Smooth muscle cell (in vitro differentiated cells): ENCODE results near the gene DOCK1. TPM values are rescaled to one million over a fixed set of nuclear protein-coding genes. Genes with fewer than 3 reads are reported as not detected.

ENCODE experiments used
- DNase-seq: peaks from one replicate; lab custom pipeline; 2025; ENCODE audit not compliant: unreplicated experiment; lab: John Stamatoyannopoulos, UW
- H2AFZ ChIP-seq: fragments of 200-600 bp; sonication (generic); 2 replicates; pipeline ENCODE4 v1.6.0; 2016; ENCODE audit warnings: antibody characterized with exemption, low read depth, mild to moderate bottlenecking
- H3F3A ChIP-seq: fragments of 200-600 bp; sonication (generic); 2 replicates; pipeline ENCODE4 v1.6.0; 2017; ENCODE audit warnings: antibody characterized with exemption, low read depth
- H3K27ac ChIP-seq: fragments of 200-600 bp; sonication (generic); 2 replicates; pipeline ENCODE4 v1.5.1; 2016; ENCODE audit warnings: low read depth, mild to moderate bottlenecking
- H3K27me3 ChIP-seq: fragments of 200-600 bp; sonication (generic); 2 replicates; pipeline ENCODE4 v1.6.1; 2016; ENCODE audit warnings: low read depth, mild to moderate bottlenecking
- H3K36me3 ChIP-seq: fragments of 200-600 bp; sonication (generic); 2 replicates; pipeline ENCODE4 v1.5.1; 2016; ENCODE audit warnings: low read depth
- H3K4me1 ChIP-seq: fragments of 200-600 bp; sonication (generic); 2 replicates; pipeline ENCODE4 v1.5.1; 2016; ENCODE audit warnings: low read depth
- H3K4me2 ChIP-seq: fragments of 200-600 bp; sonication (generic); 2 replicates; pipeline ENCODE4 v1.6.0; 2016; ENCODE audit warnings: mild to moderate bottlenecking
- H3K4me3 ChIP-seq: fragments of 200-600 bp; sonication (generic); 2 replicates; pipeline ENCODE4 v1.5.1; 2016; ENCODE audit warnings: mild to moderate bottlenecking
- H3K79me2 ChIP-seq: fragments of 200-600 bp; sonication (generic); 2 replicates; pipeline ENCODE4 v1.6.0; 2016; ENCODE audit warnings: low read depth, mild to moderate bottlenecking
- H3K9ac ChIP-seq: fragments of 200-600 bp; sonication (generic); 2 replicates; pipeline ENCODE4 v1.6.0; 2016; ENCODE audit warnings: low read depth
- H3K9me3 ChIP-seq: fragments of 200-600 bp; sonication (generic); replicated peaks from 2 replicates; pipeline ENCODE4 v1.5.1; 2016; ENCODE audit warnings: low read depth
- H4K20me1 ChIP-seq: fragments of 200-600 bp; sonication (generic); 2 replicates; pipeline ENCODE4 v1.6.0; 2016; ENCODE audit warnings: low read depth
- CTCF ChIP-seq: fragments of 200-600 bp; sonication (generic); IDR thresholded peaks from 2 replicates; pipeline ENCODE4 v1.5.1; 2017; ENCODE audit warnings: borderline replicate concordance, mild to moderate bottlenecking, antibody characterized with exemption; ENCODE audit not compliant: insufficient read depth, poor library complexity, severe bottlenecking
- WGBS: methylation state at CpG from one replicate; pipeline ENCODE4 v1.1.7; 2016; ENCODE audit warnings: low lambda C conversion rate; 5-methylcytosine and 5-hydroxymethylcytosine counted together
- polyA plus RNA-seq: library from polyadenylated mRNA; unstranded; fragments of >200 nt; fragmentation: Nextera tagmentation; extraction: Ambion mirVana; gene quantifications from 2 replicates; pipeline ENCODE4 v1.2.1, GENCODE V29; 2016
- total RNA-seq: library from RNA; depleted of rRNA; stranded (reverse); fragments of >200 nt; gene quantifications from 2 replicates; pipeline ENCODE4 v1.2.3, GENCODE V29; 2014

Gene DOCK1
- total and polyA plus RNA-seq, 2 experiments from 2014 or later, result 18.4 to 37.1 TPM

GRCh38 chr10:127358337-127358736 lies 453.1 kb downstream of the DOCK1 start:
- 97% methylated on average over 9 of the region's 9 CpGs for WGBS
- Histone ChIP-seq H3K36me3 (peaks cover 7% of the 10 kb centered on the region), H4K20me1 (no peaks in the 10 kb centered on the region), H3K27ac (no peak overlapping the region), H3K9ac (no peak overlapping the region), H3K4me3 (no peak overlapping the region), H2AFZ (no peak overlapping the region), H3K4me1 (no peaks in the 10 kb centered on the region), H3K4me2 (no peak overlapping the region), H3K27me3 (no peaks in the 10 kb centered on the region), H3K9me3 (no peaks in the 10 kb centered on the region), H3F3A (no peaks in the 10 kb centered on the region), H3K79me2 (no peaks in the 10 kb centered on the region)
- TF ChIP-seq CTCF, result no peak
- no peak for DNase-seq

GRCh38 chr10:127364034-127364433 lies 458.8 kb downstream of the DOCK1 start:
- H3K27ac ChIP-seq, result no peak overlapping the region
- peaks cover 7% of the 10 kb centered on the region for H3K36me3 ChIP-seq
- no peak overlapping the region for H3K9ac ChIP-seq
- no peak overlapping the region for H3K4me2 ChIP-seq
- H3K27me3 ChIP-seq, result no peaks in the 10 kb centered on the region
- no peaks in the 10 kb centered on the region for H4K20me1 ChIP-seq
- H3K9me3 ChIP-seq, result no peaks in the 10 kb centered on the region
- TF ChIP-seq CTCF, result no peak
- no peak overlapping the region for H3K4me3 ChIP-seq
- H3K79me2 ChIP-seq, result no peaks in the 10 kb centered on the region
- DNase-seq, result no peak
- H3F3A ChIP-seq, result no peaks in the 10 kb centered on the region
- H3K4me1 ChIP-seq, result no peaks in the 10 kb centered on the region
- H2AFZ ChIP-seq, result no peak overlapping the region
- over 99% methylated on average over 11 of the region's 11 CpGs for WGBS

GRCh38 chr10:127368101-127368500 lies 462.9 kb downstream of the DOCK1 start:
- Histone ChIP-seq H3K36me3 (no peaks in the 10 kb centered on the region), H3K9ac (no peak overlapping the region), H3K79me2 (no peaks in the 10 kb centered on the region), H3K27ac (no peak overlapping the region), H3K4me2 (no peak overlapping the region), H3K4me1 (no peaks in the 10 kb centered on the region), H3F3A (peaks cover 7% of the 10 kb centered on the region), H3K27me3 (no peaks in the 10 kb centered on the region), H3K9me3 (no peaks in the 10 kb centered on the region), H3K4me3 (no peak overlapping the region), H2AFZ (no peak overlapping the region), H4K20me1 (peaks cover 18% of the 10 kb centered on the region)
- no peak for TF ChIP-seq CTCF
- DNase-seq, result no peak
- 99% methylated on average over 5 of the region's 5 CpGs for WGBS

- no peak overlapping the region for H3K4me2 ChIP-seq
- no peak for TF ChIP-seq CTCF
- peaks cover 4% of the 10 kb centered on the region for H3K4me1 ChIP-seq
- DNase-seq, result no peak
- H3K9me3 ChIP-seq, result no peaks in the 10 kb centered on the region
- H3K4me3 ChIP-seq, result no peak overlapping the region
- H3K9ac ChIP-seq, result no peak overlapping the region
- no peak overlapping the region for H3K27ac ChIP-seq
- WGBS, result 95% methylated on average over 4 of the region's 4 CpGs
- H3K79me2 ChIP-seq, result no peaks in the 10 kb centered on the region
- no peaks in the 10 kb centered on the region for H3K36me3 ChIP-seq
- H4K20me1 ChIP-seq, result peaks cover 21% of the 10 kb centered on the region
- H3K27me3 ChIP-seq, result no peaks in the 10 kb centered on the region
- H3F3A ChIP-seq, result peaks cover 7% of the 10 kb centered on the region
- H2AFZ ChIP-seq, result no peak overlapping the region
These were observed 463.7 kb downstream of the DOCK1 start for GRCh38 chr10:127368929-127369328.
